ENCODE results near the gene SLC6A3. TPM values are rescaled to one million over a fixed set of nuclear protein-coding genes. Genes with fewer than 3 reads are reported as not detected.

SLC6A3 gene
- total RNA-seq, 1 experiment from 2014 or later, result not detected

DNA sequence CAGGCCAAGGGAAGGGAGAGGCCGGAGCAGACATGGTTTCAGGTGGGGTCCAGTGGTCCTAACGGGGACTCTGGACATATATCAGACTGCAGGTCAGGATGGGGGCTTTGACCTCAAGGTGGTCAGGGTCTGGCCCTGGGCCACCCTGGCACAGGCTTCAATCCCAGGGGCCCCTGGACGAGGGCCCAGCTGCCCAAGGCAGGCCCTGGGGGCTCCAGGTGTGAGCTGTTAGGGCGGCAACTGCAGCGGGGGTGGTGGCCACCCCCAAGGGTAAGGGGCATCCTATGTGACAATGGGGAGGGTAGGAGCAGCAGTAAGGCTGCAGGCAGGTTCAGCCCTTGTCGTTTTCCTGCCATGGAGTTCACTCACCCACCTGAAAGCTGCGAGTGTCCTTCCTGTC, 54.9 kb downstream of the SLC6A3 start:
- no TSS peak for BruUV-seq (replicated peaks)
- Histone ChIP-seq H3K36me3 (ENCODE audit: control insufficient read depth, insufficient read depth, low read length) (no peaks in the 10 kb centered on the region), H3K4me3 (ENCODE audit: low read depth, low read length) (no peak overlapping the region), H3K27me3 (replicated peaks; ENCODE audit: control insufficient read depth, insufficient read depth, low read length) (peaks cover 1% of the 10 kb centered on the region), H3K9me3 (no peaks in the 10 kb centered on the region), H3K4me1 (no peaks in the 10 kb centered on the region)
- TF ChIP-seq, protein P1, sequence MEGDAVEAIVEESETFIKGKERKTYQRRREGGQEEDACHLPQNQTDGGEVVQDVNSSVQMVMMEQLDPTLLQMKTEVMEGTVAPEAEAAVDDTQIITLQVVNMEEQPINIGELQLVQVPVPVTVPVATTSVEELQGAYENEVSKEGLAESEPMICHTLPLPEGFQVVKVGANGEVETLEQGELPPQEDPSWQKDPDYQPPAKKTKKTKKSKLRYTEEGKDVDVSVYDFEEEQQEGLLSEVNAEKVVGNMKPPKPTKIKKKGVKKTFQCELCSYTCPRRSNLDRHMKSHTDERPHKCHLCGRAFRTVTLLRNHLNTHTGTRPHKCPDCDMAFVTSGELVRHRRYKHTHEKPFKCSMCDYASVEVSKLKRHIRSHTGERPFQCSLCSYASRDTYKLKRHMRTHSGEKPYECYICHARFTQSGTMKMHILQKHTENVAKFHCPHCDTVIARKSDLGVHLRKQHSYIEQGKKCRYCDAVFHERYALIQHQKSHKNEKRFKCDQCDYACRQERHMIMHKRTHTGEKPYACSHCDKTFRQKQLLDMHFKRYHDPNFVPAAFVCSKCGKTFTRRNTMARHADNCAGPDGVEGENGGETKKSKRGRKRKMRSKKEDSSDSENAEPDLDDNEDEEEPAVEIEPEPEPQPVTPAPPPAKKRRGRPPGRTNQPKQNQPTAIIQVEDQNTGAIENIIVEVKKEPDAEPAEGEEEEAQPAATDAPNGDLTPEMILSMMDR (IDR thresholded peaks at IDR 0.05; ENCODE audit: insufficient read depth in 1 of 2, low read depth in 1 of 2, low read length in 1 of 2, severe bottlenecking in 1 of 2, unreplicated experiment in 1 of 2), result no peak
- Mint-ChIP-seq H3K27me3 (ENCODE audit: insufficient read depth, unreplicated experiment) (peaks cover 36% of the 10 kb centered on the region), H3K36me3 (ENCODE audit: insufficient read depth, unreplicated experiment) (no peaks in the 10 kb centered on the region), H3K4me1 (ENCODE audit: low read depth, unreplicated experiment) (peaks cover 9% of the 10 kb centered on the region), H3K9me3 (ENCODE audit: unreplicated experiment) (no peaks in the 10 kb centered on the region), H3K27ac (ENCODE audit: unreplicated experiment) (no peak overlapping the region), H3K4me3 (ENCODE audit: unreplicated experiment) (no peak overlapping the region)
- ChIA-PET CTCF (interaction anchor here (0.6 to 1.2 kb wide), 2 partner anchors 10 to 211 kb away, joined by 3 to 4 read pairs; no protein-coding TSS in a partner anchor), POLR2A (no interaction called here)
- DNase-seq, result no peak
- intact Hi-C loops (cut with micrococcal nuclease; ENCODE audit: unreplicated experiment), result no loop called here

DNA sequence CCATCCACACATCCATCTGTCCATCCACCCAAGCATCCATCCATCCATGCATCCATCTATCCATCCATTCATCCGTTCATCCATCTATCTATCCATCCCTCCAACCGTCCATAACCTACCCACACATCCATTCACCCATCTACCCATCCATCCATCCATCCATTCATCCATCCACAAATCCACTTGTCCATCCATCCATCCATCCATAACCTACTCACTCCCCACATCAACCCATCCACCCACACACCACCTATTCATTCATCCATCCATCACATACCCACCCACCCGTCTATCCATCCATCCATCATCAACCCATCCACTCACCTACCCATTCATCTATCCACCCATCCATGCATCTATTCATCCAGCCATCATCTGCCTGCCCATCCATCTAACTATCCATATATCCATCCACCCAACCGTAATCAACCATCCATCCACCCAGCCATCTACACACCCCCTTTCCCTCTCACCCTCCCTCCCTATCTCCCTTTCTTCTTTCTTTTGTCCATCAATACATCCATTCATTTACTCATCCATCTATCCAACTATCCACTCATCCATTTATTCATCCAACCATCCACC, 56.8 kb downstream of the SLC6A3 start:
- Histone ChIP-seq H3K4me3 (ENCODE audit: low read depth, low read length) (no peak overlapping the region), H3K36me3 (ENCODE audit: control insufficient read depth, insufficient read depth, low read length) (no peaks in the 10 kb centered on the region), H3K4me1 (no peaks in the 10 kb centered on the region), H3K27me3 (replicated peaks; ENCODE audit: control insufficient read depth, insufficient read depth, low read length) (peaks cover 3% of the 10 kb centered on the region), H3K9me3 (no peaks in the 10 kb centered on the region)
- Mint-ChIP-seq H3K36me3 (ENCODE audit: insufficient read depth, unreplicated experiment) (no peaks in the 10 kb centered on the region), H3K9me3 (ENCODE audit: unreplicated experiment) (no peaks in the 10 kb centered on the region), H3K27me3 (ENCODE audit: insufficient read depth, unreplicated experiment) (peaks cover 31% of the 10 kb centered on the region), H3K4me3 (ENCODE audit: unreplicated experiment) (no peak overlapping the region), H3K4me1 (ENCODE audit: low read depth, unreplicated experiment) (peaks cover 9% of the 10 kb centered on the region), H3K27ac (ENCODE audit: unreplicated experiment) (no peak overlapping the region)
- POLR2A ChIA-PET, result no interaction called here
- intact Hi-C loops (cut with micrococcal nuclease; ENCODE audit: unreplicated experiment), result no loop called here
- BruUV-seq (replicated peaks), result no TSS peak
- TF ChIP-seq, protein P1 (IDR thresholded peaks at IDR 0.05; ENCODE audit: insufficient read depth in 1 of 2, low read depth in 1 of 2, low read length in 1 of 2, severe bottlenecking in 1 of 2, unreplicated experiment in 1 of 2), result no peak
- DNase-seq, result no peak
- CTCF ChIA-PET, result no interaction called here

DNA sequence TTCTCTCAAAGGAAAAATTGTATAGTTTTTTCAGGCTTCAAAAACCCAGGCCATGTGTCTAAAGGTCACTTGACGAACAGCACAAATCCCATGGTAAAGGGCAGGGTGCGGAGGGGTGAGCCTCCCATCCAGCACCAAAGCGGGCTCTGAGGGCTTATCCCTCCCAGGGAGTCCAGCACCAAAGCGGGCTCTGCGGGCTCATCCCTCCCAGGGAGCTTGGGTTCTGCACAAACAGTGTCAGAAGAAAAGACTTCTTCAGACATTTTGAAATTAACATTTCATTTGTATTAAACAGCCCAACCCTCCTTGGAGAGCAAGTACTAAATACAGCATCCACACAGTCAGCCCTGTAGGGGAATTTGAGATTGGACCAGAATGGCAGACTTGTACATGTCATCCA, 57.4 kb downstream of the SLC6A3 start:
- peaks cover 9% of the 10 kb centered on the region for H3K4me1 Mint-ChIP-seq (ENCODE audit: low read depth, unreplicated experiment)
- no peak for DNase-seq
- Histone ChIP-seq H3K27me3 (replicated peaks; ENCODE audit: control insufficient read depth, insufficient read depth, low read length) (peaks cover 3% of the 10 kb centered on the region), H3K9me3 (no peaks in the 10 kb centered on the region), H3K4me1 (no peaks in the 10 kb centered on the region), H3K36me3 (ENCODE audit: control insufficient read depth, insufficient read depth, low read length) (no peaks in the 10 kb centered on the region), H3K4me3 (ENCODE audit: low read depth, low read length) (no peak overlapping the region)
- peaks cover 31% of the 10 kb centered on the region for H3K27me3 Mint-ChIP-seq (ENCODE audit: insufficient read depth, unreplicated experiment)
- no peaks in the 10 kb centered on the region for H3K36me3 Mint-ChIP-seq (ENCODE audit: insufficient read depth, unreplicated experiment)
- intact Hi-C loops (cut with micrococcal nuclease; ENCODE audit: unreplicated experiment), result no loop called here
- H3K4me3 Mint-ChIP-seq (ENCODE audit: unreplicated experiment), result no peak overlapping the region
- BruUV-seq (replicated peaks), result no TSS peak
- no peak overlapping the region for H3K27ac Mint-ChIP-seq (ENCODE audit: unreplicated experiment)
- TF ChIP-seq, protein P1 (IDR thresholded peaks at IDR 0.05; ENCODE audit: insufficient read depth in 1 of 2, low read depth in 1 of 2, low read length in 1 of 2, severe bottlenecking in 1 of 2, unreplicated experiment in 1 of 2), result no peak
- CTCF ChIA-PET, result interaction anchor here (0.6 kb wide), 1 partner anchor 588 kb away, joined by 3 read pairs; no protein-coding TSS in a partner anchor
- POLR2A ChIA-PET, result no interaction called here
- no peaks in the 10 kb centered on the region for H3K9me3 Mint-ChIP-seq (ENCODE audit: unreplicated experiment)

Data from Caco-2 (cell line).